Upper lobe of left lung (tissue), 4 donors: ENCODE measurements around the gene DYDC1.

Experiments
- CTCF ChIP-seq, 6 experiments: fragments of 450-650 bp in 4 of 6; fragments of 200-600 bp in 2 of 6; sonication (generic) in 2 of 6; IDR thresholded peaks; one replicate each; pipeline ENCODE4 v1.5.1; 2016 to 2019; ENCODE audit warnings: antibody characterized with exemption in 6 of 6
- EP300 ChIP-seq, 4 donors: sonication (generic); formaldehyde crosslinking; IDR thresholded peaks; one replicate each; pipeline ENCODE4 v1.5.1; 2017; ENCODE audit warnings: antibody characterized with exemption in 4 of 4, control low read depth in 2 of 4
- POLR2A ChIP-seq, 4 donors: fragments of 450-650 bp; IDR thresholded peaks; one replicate each; pipeline ENCODE4 v1.5.1; 2016 to 2017; ENCODE audit warnings: antibody characterized with exemption in 4 of 4, mild to moderate bottlenecking in 2 of 4

GRCh38 chr10:80344912-80345311 lies 11.6 kb downstream of the DYDC1 start:
- no peak for TF ChIP-seq CTCF (IDR thresholded peaks at IDR 0.05)
- TF ChIP-seq POLR2A (IDR thresholded peaks at IDR 0.05), result no peak
- no peak for TF ChIP-seq EP300 (IDR thresholded peaks at IDR 0.05)
